Measurements from ENCODE around the gene TASOR2.

The TASOR2 gene

GRCh38 chr10:5654218-5654755, 30.4 kb upstream of the TASOR2 start:
- no peak for TF ChIP-seq CTCF (IDR thresholded peaks at IDR 0.05; ENCODE audit: control extremely low read depth, extremely low read depth, low read depth, missing control alignments)
- ChIA-PET POLR2A (no interaction called here), CTCF (interaction anchor here (1.1 kb wide), 1 partner anchor 25 kb away, joined by 3 read pairs; no protein-coding TSS in a partner anchor)
- DNase-seq (ENCODE audit: extremely low spot score): no peak

- no peak for TF ChIP-seq CTCF (IDR thresholded peaks at IDR 0.05; ENCODE audit: control extremely low read depth, extremely low read depth, low read depth, missing control alignments)
- POLR2A ChIA-PET: no interaction called here
- DNase-seq (ENCODE audit: extremely low spot score): no peak
- CTCF ChIA-PET: interaction anchor here (0.7 to 1.1 kb wide), 2 partner anchors 25 to 840 kb away, joined by 3 read pairs; no protein-coding TSS in a partner anchor
Measured at GRCh38 chr10:5655121-5655520, 29.5 kb upstream of the TASOR2 start.

DNA sequence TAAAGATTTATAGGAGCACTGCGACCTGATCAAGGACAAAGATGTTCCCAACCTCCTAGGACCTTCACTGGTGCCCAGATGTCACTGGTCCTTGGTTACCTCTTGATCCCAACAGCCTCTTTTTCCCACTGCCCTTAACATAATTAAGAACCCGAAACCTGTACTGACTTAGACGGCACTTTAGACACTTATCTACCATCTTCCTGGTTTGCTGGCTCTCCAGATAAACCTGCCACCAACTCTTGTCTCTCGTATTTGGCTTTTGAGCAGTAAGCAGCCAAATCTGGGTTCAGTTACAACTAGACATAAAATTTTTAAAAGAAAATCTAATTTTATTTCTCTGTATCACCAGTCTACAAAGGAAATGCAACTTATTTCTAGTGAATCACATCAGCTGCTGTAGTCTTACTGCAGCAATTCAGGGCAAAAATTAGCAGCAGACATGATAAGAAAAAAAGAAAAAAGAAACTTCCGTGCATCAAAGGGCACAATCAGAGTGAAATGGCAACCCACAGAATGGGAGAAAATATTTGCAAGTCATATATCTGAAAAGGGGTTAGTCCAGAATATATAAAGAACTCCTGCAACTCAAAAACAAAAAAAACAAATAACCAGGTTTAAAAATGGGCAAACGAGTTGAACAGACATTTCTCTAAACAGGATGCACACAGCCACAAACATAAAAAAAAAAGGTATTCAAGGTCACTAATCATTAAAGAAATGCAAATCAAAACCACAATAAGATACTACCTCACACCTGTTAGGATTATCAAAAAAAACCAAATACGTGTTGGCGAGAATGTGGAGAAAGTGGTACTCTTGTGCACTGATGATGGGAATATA, 27.7 kb upstream of the TASOR2 start:
- POLR2A ChIA-PET: no interaction called here
- CTCF ChIA-PET: interaction anchor here (0.6 to 1.0 kb wide), 2 partner anchors 10 to 217 kb away, joined by 3 to 4 read pairs; no protein-coding TSS in a partner anchor
- DNase-seq (ENCODE audit: extremely low spot score): no peak
- no peak for TF ChIP-seq CTCF (IDR thresholded peaks at IDR 0.05; ENCODE audit: control extremely low read depth, extremely low read depth, low read depth, missing control alignments)

- ChIA-PET CTCF (interaction anchor here (2.7 kb wide), 1 partner anchor 30 kb away, joined by 8 read pairs; no protein-coding TSS in a partner anchor), POLR2A (no interaction called here)
- TF ChIP-seq CTCF (IDR thresholded peaks at IDR 0.05; ENCODE audit: control extremely low read depth, extremely low read depth, low read depth, missing control alignments): no peak
- no peak for DNase-seq (ENCODE audit: extremely low spot score)
Measured at GRCh38 chr10:5658871-5659618, 25.6 kb upstream of the TASOR2 start.

GRCh38 chr10:5659702-5660528, 24.7 kb upstream of the TASOR2 start:
- POLR2A ChIA-PET: no interaction called here
- TF ChIP-seq CTCF (IDR thresholded peaks at IDR 0.05; ENCODE audit: control extremely low read depth, extremely low read depth, low read depth, missing control alignments): no peak
- CTCF ChIA-PET: interaction anchor here (0.8 to 2.7 kb wide), 2 partner anchors 21 to 30 kb away, joined by 4 to 8 read pairs; no protein-coding TSS in a partner anchor
- peak; percentile 60 for DNase-seq (ENCODE audit: extremely low spot score)

Measured in GM10248 (cell line).